Measurements from ENCODE around the gene ZFP62.
"Not testable (repeated sequence)": the region's sequence is repeated elsewhere in the genome, so short reads cannot be mapped to it uniquely, and the experiment has no call there.

ZFP62 gene

DNA sequence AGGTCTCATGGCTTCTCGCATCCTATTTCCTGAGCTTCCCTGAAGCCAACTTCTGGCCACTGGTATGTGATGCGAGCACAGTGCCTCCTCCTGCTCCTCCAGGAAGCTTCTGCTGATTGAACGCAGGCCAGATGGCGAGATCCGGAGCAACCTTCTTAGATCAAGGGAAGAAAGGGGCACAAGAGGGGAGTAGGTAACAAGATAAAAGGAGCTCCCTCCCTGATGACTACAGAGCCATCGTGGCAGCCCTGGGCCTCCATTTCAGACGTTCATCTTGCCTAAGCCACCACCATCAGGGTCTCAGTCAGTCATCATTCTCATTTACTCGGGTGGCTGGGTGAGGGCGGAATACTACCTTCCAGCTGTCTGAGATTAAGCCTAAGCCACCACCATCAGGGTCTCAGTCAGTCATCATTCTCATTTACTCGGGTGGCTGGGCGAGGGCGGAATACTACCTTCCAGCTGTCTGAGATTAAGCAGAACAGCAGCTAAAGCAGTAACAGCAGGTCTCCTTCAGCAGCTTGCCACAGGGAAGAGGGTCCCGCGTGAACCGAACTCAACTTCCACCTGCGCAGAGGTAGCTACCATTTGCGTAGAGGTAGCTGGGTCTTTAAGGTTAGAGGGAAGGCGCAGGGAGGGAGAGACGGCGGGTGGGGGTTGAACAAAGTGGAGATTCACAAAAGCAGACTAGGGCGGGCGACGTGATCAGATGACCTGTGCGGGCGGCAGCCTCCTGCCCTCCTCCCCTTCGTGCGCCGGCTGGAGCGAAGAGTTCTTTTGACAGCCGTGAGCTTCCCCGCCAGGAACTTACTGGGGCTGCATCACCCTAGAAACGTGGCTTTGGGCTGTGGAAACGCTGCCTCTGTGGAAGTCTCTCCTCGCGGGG lies 30.6 kb downstream of the ZFP62 start:
- peak; percentile 57 for DNase-seq (ENCODE audit: low spot score)

DNA sequence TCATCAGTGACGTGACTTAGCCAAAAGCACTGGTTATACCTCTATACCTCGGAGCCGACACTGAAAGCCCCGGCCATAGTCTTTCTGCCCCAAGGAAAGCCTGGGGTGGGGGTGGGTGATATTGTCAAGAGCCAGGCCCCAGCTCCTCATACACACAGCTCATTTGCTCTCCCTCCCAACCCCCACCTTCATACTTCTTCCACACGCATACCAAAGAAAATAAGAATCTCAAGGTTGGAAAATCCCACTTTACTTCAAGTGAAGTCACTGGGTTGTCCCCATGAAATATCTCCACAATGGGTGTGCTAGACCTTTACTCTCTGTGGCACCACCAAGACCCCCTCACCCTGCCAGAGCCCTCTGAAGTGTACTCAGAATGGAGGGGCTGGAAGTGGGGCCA lies 31.4 kb downstream of the ZFP62 start:
- no peak for DNase-seq (ENCODE audit: low spot score)

DNA sequence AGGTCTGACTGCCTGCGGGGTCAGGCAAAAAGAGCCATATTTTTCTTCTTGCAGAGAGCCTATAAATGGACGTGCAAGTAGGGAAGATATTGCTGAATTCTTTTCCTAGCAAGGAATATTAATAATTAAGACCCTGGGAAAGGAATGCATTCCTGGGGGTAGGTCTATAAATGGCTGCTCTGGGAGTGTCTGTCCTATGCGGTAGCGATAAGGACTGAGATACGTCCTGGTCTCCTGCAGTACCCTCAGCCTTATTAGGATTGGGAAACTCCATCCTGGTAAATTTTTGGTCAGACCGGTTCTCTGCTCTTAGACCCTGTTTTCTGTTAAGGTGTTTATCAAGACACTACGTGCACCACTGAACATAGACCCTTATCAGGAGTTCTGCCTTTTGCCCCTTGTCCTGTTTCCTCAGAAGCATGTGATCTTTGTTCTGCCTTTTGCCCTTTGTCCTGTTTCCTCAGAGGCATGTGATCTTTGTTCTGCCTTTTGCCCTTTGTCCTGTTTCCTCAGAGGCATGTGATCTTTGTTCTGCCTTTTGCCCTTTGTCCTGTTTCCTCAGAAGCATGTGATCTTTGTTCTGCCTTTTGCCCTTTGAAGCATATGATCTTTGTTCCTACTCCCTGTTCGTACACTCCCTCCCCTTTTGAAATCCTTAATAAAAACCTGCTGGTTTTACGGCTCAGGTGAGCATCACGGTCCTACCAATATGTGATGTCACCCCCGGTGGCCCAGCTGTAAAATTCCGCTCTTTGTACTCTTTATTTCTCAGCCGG lies 32.1 kb downstream of the ZFP62 start:
- DNase-seq (ENCODE audit: low spot score) = not testable (repeated sequence)

DNA sequence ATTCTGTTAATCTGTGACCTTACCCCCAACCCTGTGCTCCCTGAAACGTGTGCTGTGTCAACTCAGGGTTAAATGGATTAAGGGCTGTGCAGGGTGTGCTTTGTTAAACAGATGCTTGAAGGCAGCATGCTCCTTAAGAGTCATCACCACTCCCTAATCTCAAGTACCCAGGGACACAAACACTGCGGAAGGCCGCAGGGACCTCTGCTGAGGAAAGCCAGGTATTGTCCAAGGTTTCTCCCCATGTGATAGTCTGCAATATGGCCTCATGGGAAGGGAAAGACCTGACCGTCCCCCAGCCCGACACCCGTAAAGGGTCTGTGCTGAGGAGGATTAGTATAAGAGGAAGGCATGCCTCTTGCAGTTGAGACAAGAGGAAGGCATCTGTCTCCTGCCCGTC lies 33.7 kb downstream of the ZFP62 start:
- DNase-seq (ENCODE audit: low spot score) = not testable (repeated sequence)

DNA sequence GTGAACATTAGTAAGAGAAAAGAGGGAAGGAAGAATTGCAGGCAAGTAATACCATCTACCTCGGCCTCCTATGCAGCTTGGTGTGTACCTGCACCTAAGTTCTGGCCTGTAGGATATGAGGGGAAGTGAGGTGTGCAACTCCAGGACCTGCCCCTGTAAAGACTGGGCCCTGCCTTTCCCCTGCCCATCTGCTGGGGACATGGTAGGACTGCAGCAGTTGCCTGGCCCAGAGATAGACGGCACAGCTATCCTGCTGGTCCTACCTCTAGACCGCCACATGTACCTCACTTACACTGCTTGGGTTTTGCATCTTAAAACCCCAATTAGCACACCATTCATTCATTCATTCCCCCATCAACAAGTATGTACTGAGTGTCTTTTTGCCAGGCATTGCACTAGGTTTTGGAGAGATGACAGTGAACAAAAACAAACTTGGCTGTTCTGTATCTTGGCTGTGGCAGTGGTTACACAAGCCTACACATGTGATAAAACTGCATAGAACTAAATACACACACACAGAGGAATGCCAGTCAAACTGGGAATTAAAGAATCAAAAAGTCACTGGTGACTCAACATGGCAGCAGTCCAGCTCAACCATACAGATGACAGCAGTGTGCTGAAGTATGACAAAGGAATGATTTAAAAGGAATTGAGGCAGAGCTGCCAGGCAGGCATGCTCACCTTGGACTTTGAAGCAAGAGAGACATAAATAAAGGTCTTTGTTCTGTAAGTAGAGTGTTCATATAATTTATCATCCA lies 35.1 kb downstream of the ZFP62 start:
- DNase-seq (ENCODE audit: low spot score) = peak; percentile 74

DNA sequence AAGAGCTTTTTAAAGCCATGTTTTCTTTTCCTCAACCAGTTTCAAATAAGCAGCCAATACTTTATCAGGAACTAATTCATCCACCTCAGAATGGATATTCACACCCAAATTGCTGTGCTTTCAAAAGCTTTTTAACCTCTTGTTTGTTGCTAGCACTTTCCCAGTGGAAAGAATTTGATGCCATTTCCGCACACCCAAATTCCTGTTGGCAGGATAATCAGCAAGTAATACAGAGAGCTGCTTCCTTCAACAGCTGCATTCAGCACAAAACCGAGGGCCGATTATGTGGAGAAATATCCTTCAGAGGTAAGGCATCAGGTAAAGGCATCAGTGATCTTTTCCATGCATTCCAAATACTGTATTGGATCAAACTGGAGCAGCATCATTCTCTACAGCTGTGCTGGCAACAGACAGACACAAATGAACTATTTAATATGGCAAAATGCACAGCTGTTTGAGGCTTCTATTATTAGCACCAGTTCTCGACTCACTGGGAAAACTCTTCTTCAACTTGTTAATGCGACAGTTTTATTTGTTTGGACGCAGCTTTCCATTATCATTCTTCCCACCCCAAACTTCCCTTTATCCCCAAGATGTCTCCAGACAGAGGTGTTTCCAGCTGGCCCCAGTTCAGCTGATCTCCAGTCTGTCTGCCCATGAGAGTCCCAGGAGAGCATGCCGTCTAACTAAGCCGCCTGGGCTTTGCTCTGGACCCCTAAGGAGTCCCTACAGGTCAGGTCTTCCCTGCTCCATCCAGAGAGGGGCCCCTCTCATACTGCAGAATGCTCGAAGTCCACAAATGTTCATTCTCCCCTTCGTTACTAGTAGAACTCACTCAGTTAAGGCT lies 36.2 kb downstream of the ZFP62 start:
- DNase-seq (ENCODE audit: low spot score) = no peak

DNA sequence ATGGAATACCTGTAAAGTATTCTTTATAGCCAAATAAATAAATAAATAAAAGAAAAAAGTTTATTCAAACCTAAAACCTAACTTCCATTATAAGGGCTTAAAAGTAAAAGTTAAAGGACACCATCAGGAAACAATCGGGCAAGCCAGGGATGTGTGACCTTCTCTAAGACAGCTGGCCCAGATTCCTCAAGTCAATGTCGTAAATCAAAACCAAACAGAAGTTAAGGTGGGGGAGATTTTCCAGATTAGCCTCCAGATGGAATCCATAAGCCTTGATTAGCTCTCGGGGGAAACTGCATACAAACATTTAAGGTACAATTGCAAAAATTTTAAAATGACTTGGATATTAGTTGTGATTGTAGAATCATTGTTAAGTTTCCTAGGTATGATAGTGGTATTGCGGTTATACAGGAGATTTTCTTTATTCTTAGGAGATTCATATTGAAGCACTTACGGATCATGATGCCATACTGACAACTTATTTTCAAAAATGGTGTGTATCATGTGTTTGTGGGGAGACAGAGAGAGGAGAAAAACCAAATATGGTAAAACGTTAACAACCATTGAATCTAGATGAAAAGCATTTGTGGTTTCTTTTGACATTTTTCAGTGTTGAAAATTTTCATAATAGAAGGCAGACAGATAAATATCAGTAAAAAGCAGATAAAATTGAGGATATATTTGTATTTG lies 37.0 kb downstream of the ZFP62 start:
- DNase-seq (ENCODE audit: low spot score) = no peak

DNA sequence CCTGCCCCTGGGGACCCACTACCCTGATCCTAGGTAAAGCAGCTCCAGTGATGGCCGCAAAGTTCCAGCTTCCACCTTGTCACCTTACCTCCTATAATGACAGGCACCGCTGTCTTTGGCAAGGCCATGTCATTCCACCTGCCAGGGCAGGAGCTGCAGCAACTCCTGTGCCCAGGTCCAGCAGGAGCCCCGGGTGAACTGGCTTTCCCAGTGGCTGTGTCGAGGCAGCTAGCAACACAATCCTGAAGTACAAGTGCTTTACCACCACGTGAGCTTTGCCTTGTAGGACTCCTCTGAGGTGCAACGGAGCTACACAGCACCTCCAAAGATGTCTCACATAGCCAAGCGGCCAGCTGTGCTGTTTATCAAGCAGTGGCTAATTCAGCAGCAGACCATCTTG lies 37.7 kb downstream of the ZFP62 start:
- DNase-seq (ENCODE audit: low spot score) = no peak

DNA sequence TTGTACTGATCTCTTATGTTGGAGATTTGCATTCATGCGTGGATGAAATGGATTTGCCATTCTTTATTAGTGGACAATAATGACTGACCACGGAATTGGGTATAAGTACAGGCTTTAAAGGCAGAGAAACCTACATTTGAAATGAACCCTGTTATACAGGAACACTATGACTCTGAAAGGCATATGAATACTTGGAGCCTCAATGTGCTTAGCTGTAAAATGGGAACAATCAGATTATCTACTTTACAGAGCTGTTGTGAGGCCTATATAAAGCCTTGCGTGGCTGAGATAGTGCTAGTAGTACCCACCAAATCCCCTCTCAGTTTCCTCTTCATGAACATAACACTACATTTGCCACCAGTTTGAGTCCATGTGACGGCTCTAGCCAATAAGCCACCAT lies 39.5 kb downstream of the ZFP62 start:
- no peak for DNase-seq (ENCODE audit: low spot score)

DNA sequence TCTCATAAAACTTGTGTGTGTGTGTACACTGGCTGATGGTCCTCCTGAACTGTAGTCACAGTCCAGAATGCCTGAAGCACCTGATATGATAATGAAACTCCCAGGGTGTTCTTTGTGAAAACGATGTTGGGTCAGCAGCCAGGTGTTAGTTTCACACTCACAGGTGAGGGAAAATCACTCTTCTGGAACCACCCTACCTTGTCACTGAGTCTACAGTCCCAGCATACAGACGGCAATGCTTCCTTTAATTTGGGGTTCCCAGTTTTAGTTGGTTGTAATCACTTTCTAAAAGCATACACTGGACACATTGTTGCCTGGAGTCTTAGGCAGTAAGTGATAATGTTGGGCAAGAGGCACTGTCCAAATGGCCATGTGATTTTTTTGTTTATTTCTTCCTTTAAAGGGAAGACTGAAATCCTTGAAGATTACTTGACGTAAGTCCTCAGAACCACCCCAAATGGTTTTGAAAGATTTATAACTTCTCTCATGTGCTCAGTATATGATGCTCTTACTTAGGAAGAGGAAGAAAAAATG lies 40.2 kb downstream of the ZFP62 start:
- DNase-seq (ENCODE audit: low spot score) = no peak

DNA sequence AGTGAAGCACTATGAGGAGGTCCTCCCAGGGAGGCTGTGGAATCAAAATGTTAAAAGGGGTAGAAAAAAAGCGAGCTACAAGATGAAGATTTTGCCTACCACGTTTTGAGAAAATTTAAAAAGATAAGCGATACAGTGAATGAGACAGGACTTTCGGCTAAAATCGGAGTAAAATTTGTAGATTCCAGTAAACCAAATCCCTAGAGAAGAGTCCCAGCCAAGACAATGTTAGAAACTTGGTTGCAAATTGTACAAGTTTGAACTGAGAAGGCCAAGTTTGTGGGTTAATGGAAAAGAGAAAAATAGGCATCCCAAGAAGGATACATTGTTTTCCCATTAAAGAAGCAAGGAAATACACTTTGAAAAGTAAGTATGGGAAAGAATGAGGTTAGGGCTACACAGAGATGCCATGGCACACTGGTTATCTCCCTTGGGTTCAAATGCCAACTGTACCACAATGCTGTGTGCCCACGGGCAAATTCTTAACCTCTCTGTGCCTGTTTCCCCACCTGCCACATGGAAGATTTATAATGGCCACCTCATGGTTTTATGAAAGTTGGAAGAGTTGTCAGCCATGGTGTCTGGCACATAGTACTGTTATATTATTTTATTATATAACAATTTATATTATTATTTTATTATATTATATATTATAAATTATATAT lies 42.3 kb downstream of the ZFP62 start:
- DNase-seq (ENCODE audit: low spot score) = no peak

DNA sequence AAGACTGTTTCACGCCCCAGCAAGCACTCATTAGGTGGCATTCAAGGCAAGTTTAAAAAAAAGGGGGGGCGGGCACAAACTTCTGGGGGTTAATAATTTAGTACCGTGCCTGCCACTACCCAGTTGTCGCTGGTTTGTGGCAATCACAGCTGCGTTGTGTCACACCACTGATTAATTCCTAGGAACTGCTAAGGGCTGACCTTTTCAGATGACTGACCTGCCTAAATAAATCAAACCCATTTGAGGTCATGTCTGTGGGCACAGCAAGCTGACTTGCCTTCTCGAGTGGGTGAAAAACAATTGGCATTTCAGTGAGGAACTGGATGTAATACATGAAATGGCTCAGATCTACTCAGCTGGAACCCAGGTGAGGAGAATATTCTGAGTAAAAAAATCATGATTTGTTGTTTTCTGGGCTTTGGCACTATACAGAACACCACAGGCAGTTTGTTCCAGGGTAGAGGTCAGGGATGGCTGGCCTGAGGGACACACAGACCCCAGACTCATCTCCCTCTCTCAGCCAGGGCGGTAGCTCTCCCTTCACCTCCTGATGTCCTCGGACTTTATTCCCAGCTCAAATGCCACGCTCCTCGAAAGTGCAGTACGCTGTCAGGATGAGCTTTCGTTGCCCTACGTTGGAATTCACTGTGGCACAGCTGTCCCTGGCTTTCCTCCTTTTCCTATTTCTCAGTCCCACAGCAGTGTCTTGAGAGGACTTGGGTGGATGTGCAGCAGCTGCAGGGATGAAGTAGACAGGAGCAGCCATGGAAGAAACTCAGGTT lies 43.0 kb downstream of the ZFP62 start:
- no peak for DNase-seq (ENCODE audit: low spot score)

DNA sequence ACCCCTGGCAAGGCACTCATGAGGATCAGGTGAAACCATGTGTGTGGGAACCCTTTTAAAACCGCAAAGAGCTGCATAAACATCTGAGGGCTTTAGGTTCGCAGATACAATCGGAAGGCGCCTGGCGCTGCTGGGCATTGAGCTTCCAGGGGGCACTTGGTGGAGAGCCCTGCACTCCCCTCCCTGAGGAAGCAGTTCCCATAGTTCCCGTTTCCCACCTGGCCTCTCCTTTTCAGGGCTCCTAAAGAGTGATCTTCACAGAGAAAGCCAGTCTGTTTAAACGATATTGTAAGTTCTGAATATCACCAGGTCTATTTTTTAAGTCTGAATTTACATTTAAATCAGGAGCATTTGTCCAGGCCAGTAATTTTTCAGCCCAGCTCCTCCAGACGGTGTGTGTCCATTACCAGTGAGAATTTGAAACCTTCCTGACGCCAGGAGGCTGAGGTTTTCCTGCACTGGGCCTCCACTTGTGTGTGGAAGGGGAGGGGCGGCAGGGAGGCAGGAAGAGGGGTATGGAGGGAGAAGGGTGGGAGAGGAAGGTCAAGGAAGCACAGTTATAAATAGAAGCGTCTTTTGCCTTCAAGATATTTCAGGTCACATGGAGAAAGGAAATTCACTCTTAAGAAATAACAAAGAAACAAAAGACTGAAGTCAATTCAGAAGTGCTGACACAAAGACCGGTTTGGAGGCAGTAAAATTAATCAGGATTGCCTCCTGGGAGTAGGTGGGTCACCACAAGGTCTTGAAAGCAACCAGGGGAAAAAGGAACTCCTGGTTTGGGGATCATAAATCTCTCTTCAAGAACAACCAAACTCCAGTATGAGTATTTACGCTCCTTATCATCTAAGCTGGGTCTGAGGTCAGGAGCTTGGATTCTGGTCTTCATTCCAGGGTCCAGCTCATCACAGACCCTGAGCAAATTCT lies 44.2 kb downstream of the ZFP62 start:
- no peak for DNase-seq (ENCODE audit: low spot score)

DNA sequence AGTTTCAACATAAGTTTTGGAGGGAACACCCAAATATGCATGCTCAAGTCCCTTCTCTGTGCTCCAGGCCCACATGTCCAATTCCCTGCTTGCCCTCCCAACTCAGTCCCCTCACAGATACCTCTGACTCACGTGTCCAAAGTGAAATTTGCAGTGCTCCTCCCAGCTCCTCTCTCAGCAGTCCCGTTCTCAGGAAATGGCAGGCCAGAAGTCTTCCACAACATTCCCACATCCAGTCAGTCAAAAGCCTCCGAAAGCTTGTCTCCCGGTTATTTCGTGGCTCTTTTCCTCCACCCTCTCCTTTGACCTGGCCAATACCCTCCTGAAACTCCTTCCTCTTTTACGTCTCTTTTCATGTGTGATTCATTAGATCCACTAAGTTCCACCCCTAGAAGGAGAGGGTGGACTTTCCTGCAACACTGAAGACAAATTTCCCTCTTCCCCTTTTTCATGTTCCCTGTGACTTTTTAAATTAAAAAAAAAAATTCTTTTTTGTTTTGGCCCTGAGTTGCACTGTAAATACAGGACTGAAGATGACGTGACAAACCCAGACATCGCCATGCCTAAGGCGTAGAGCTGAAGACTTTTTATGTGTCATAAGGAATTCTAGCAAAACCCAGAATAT lies 45.7 kb downstream of the ZFP62 start:
- DNase-seq (ENCODE audit: low spot score) = no peak

DNA sequence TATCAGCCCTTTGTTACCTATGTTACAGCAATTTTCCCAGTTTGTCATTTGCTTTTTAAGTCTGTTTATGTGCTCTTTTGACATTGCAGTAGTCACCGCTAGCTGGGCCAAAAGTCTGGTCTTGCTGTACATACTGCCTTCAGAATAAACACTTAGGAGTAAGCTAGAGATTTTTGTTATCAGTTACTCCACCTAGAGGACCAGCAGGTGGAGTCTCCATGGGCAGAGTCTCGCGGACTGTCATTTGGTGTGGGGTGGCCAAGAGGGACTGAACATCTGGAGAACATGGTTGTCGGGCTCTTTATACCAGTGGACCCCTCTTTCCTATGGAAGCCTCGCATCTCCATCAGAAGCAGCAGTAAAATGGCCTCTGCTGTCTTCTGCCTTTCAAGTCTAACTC lies 47.7 kb downstream of the ZFP62 start:
- DNase-seq (ENCODE audit: low spot score) = no peak

DNA sequence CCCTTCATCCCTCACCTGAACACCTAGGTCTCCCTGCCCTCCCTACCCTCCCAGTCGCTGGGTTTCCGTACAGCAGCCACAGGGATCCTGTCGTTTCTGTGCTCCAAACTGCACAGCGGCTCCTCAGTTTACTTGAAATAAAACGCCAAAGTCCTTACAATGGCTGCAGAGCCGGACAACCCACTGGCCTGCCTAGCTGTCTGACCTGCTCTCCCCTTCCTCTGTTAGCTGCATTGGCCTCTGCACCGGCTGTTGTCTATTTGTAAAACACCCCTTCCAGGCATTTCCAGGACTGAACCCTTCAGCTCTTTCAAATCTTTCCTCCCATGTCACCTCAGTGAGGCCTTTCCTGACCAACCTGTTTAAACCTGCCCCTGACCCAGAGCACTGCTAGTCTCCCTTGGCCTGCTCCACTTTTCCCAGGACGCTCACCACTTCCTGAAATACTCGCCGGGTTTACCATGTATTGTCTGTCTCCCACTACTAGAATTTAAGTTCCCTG lies 49.4 kb downstream of the ZFP62 start:
- DNase-seq (ENCODE audit: low spot score) = no peak

DNA sequence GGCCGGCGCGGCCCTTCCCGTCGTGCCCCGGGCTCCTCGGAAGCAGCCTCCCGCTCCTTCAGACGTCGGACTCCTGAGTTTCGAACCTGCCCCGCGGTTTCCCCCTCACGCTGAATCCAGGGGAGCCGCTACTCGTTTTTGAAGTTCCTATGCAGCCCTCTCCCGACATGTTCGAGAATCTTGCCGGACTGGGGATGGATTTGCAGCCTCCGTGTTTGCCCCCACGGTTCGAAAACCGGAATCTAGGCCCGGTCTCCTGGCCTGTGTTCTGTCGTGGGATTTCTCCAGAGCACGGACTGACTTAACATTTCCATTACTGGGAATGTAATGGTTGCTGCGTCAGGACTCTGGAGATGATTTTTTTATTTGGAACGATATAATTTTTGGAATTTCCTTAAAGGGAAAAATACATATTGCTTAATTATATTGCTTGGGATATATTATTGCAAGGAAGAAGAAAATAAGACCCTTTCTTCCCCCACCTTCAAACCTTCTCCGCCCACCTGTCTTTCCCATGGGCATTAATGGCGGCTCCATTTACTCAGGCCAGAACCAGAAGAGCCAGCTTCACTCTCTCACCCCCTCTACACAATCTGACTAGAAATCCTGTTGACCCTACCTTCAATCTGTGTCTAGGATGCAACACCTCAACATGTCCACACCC lies 50.0 kb downstream of the ZFP62 start:
- DNase-seq (ENCODE audit: low spot score) = peak; percentile 52

All from AG08396 (cell line).